Measurements from ENCODE around the gene F13A1.

The F13A1 gene

DNA sequence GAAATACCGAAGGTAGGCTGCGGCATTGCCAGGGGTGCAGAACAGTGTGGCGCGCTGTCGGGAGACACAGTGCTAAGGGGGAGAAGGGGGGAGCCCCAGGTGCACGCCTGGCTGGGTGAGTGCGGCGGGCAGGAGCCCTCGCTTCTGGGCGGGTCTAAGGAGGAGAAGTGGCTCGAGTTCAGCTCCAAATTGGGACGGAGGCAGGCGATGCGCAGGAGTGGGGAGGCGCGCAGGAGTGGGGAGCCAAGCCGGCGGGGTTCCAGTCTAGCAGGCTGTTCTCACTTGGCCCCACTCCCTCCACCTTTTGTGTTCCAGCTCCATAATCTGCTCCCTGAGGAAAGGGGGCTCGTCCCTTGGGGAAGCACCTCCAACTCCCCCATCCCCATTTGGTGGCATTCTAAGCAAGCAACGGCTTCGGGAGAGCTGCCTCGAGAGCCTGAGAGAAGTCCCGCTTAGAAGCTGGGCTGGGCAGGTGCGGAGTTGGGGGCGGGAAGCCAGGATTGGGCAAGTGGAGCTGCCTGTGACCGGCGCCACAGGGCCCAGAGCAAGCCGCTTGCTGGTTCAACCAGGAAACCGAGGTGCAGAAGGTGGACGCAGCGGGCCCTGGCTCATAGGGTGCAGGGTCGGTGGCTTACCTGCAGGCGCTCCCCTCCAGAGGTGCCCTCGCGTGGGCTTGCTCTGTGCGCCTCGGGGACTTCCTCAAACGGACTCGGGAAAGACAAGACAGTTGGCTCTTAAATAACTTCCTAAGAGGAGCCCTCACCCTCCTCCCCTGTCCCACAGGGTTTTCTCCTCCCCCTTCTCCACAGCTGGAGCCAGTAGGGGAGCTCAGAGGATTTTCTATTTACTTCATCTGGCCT is at the start of gene F13A1:
Gene F13A1 (minus strand): TSS at position 711 of the 860 bp plus-strand sequence. CDS start 1,998 bp downstream, outside the sequence.
- peaks cover 7% of the 10 kb centered on the region for H3K27me3 ChIP-seq (ENCODE audit: control insufficient read depth, insufficient read depth, low read length)
- H3K4me1 ChIP-seq (ENCODE audit: control insufficient read depth, insufficient read depth, low read length): no peaks in the 10 kb centered on the region
- H3K27ac ChIP-seq (ENCODE audit: low read depth, low read length): no peak within 1 kb of the TSS
- no peak within 1 kb of the TSS for H3K4me3 ChIP-seq (ENCODE audit: low read length)
- no peak within 1 kb of the TSS for H3K9ac ChIP-seq (ENCODE audit: low read length)
- no peaks in the 10 kb centered on the region for H3K36me3 ChIP-seq (ENCODE audit: control insufficient read depth, insufficient read depth, low read length)

DNA sequence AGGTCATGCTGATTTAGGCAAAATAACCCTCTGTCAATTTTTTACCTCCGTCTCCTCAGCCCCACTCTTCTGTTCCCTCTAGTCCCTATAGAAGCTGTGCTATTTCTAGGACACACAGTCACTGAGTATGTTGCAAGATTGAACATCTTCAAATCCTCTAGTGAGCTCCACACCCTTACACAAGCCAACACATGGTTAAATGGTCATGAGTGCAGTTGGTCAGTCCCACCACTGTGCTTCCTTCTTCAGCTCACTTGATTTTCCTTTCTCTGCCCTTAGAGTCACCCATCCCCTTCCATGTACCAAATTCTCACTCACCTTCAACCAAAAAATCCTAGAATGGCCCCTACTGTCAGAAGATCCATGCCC is 48.2 kb upstream of the F13A1 start:
- Histone ChIP-seq H3K27me3 (ENCODE audit: control insufficient read depth, insufficient read depth, low read length) (no peaks in the 10 kb centered on the region), H3K4me1 (ENCODE audit: control insufficient read depth, insufficient read depth, low read length) (no peaks in the 10 kb centered on the region), H3K36me3 (ENCODE audit: control insufficient read depth, insufficient read depth, low read length) (no peaks in the 10 kb centered on the region), H3K4me3 (ENCODE audit: low read length) (no peak overlapping the region), H3K27ac (ENCODE audit: low read depth, low read length) (no peak overlapping the region), H3K9ac (ENCODE audit: low read length) (no peak overlapping the region)

DNA sequence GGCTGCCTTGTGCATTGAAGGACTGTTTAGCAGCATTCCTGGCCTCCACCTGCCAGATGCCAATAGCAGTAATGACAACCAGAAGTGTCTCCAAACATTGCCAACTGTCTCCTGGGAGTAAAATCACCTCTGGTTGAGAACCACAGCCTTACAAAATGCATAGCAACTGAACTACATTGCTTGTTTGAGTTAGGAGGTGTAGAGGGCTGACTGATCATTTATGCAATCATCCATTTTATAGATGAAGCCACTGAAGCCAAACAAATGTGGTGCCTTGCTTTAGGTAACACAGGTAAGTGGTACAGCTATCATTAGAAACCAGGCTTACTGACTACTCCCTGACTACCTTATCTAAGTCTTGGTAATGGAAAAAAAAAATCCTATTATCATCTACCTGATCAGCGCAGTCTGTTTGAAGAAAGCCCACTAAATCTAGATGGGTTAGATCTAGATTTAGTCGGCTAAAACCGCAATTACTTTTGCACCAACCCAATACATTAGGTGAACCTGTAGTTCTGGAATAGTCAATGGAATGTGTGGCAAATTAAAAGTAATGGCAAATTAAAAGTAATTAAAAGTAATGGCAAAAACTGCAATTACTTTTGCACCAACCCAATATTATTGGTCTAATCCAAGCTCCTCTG is 47.7 kb upstream of the F13A1 start:
- no peak overlapping the region for H3K27ac ChIP-seq (ENCODE audit: low read depth, low read length)
- H3K4me1 ChIP-seq (ENCODE audit: control insufficient read depth, insufficient read depth, low read length): no peaks in the 10 kb centered on the region
- H3K9ac ChIP-seq (ENCODE audit: low read length): no peak overlapping the region
- H3K4me3 ChIP-seq (ENCODE audit: low read length): no peak overlapping the region
- H3K27me3 ChIP-seq (ENCODE audit: control insufficient read depth, insufficient read depth, low read length): no peaks in the 10 kb centered on the region
- no peaks in the 10 kb centered on the region for H3K36me3 ChIP-seq (ENCODE audit: control insufficient read depth, insufficient read depth, low read length)

DNA sequence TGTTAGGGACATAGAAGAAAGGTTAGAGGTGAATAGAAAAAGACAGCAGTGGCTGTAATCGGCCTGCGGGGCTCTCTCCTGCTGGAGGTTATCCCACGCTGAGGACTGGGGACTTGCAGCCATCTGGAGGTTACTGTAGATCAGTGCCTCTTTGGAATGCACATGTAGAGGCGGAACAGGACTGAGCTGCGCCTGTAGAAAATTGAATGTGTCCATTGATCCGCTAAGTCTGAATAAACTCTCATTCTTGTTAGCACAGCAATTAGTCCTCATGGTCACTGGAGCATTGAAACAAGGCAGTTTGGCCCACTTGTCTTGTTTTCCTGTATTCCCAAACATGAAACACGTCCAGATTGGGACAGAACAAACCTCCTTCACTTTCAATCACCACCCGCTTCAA is 46.3 kb upstream of the F13A1 start:
- no peak overlapping the region for H3K4me3 ChIP-seq (ENCODE audit: low read length)
- no peak overlapping the region for H3K9ac ChIP-seq (ENCODE audit: low read length)
- no peaks in the 10 kb centered on the region for H3K4me1 ChIP-seq (ENCODE audit: control insufficient read depth, insufficient read depth, low read length)
- no peaks in the 10 kb centered on the region for H3K27me3 ChIP-seq (ENCODE audit: control insufficient read depth, insufficient read depth, low read length)
- no peaks in the 10 kb centered on the region for H3K36me3 ChIP-seq (ENCODE audit: control insufficient read depth, insufficient read depth, low read length)
- no peak overlapping the region for H3K27ac ChIP-seq (ENCODE audit: low read depth, low read length)

DNA sequence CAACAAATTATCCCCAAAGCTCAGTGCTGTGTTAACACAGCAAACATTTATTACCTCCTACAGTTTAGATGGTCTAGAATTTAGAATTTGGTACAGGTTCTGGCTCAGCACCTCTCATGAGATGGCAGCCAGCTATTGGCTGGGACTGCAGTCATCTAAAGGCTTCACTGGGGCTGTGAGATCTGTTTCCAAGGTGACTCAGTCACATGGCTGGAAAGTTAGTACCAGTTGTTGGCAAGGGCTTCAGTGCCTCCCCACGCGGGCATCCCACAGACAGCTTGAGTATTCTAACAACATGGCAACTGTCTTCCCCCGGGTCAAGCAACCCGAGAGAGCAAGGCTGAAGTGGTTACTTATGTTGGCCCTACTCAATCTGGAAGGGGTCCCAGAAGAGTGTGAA is 44.8 kb upstream of the F13A1 start:
- Histone ChIP-seq H3K4me1 (ENCODE audit: control insufficient read depth, insufficient read depth, low read length) (no peaks in the 10 kb centered on the region), H3K36me3 (ENCODE audit: control insufficient read depth, insufficient read depth, low read length) (no peaks in the 10 kb centered on the region), H3K9ac (ENCODE audit: low read length) (no peak overlapping the region), H3K4me3 (ENCODE audit: low read length) (no peak overlapping the region), H3K27me3 (ENCODE audit: control insufficient read depth, insufficient read depth, low read length) (no peaks in the 10 kb centered on the region), H3K27ac (ENCODE audit: low read depth, low read length) (no peak overlapping the region)

DNA sequence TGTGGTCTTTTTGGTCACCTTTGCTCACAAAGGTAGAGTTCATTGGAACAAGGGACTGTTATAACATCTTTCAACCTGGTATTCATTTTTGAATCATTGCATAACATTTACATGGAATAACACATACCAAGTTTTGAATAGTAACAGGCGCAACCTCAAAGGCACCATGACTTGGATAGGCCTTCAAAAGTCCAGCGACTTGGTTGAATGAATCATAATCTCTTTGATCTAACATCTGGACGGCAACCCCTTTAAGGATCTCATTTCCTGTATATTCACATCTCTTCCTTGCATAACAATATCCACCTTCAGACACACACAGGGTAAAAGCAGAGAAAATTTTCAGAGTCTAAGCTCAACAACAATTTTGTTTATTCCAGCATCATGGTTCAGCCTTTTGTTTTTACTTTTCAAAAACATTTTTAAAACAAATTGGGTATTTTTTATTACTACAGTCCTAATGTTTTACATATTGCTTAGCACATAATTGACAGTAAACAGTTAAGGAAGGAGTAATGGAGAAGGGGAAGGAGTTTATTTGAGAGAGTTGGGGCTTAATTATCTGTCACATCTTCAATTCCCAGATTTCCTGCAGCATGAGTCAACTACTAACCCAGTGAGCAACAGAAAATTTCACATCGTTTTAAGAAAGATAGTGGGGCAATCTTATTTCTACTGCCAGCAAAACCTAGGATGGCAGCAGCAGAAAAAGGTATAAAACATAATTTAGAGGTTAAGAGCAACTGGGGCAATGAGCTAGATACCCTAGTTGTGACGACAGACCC is 41.8 kb upstream of the F13A1 start:
- no peaks in the 10 kb centered on the region for H3K36me3 ChIP-seq (ENCODE audit: control insufficient read depth, insufficient read depth, low read length)
- H3K27ac ChIP-seq (ENCODE audit: low read depth, low read length): no peak overlapping the region
- no peak overlapping the region for H3K4me3 ChIP-seq (ENCODE audit: low read length)
- H3K4me1 ChIP-seq (ENCODE audit: control insufficient read depth, insufficient read depth, low read length): no peaks in the 10 kb centered on the region
- H3K9ac ChIP-seq (ENCODE audit: low read length): no peak overlapping the region
- no peaks in the 10 kb centered on the region for H3K27me3 ChIP-seq (ENCODE audit: control insufficient read depth, insufficient read depth, low read length)

DNA sequence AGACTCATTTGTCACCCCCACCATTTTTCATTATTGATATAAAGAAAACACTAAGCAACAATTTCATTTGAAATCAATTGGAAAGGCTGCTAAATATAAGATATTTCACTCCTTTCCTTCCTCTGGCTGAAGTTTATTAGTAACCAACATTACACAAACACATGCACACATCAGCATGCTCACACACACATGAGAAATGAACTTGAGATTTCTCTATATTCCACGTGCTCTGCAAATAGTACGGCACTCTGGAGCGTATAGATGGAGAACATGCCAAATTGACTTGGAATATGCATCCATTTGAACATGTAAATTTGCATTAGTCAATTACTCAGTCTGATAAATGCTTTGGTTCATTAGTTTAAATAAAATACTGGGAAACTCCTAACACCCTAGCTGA is 37.1 kb upstream of the F13A1 start:
- Histone ChIP-seq H3K9ac (ENCODE audit: low read length) (no peak overlapping the region), H3K27ac (ENCODE audit: low read depth, low read length) (no peak overlapping the region), H3K4me3 (ENCODE audit: low read length) (no peak overlapping the region), H3K36me3 (ENCODE audit: control insufficient read depth, insufficient read depth, low read length) (no peaks in the 10 kb centered on the region), H3K27me3 (ENCODE audit: control insufficient read depth, insufficient read depth, low read length) (no peaks in the 10 kb centered on the region), H3K4me1 (ENCODE audit: control insufficient read depth, insufficient read depth, low read length) (no peaks in the 10 kb centered on the region)

DNA sequence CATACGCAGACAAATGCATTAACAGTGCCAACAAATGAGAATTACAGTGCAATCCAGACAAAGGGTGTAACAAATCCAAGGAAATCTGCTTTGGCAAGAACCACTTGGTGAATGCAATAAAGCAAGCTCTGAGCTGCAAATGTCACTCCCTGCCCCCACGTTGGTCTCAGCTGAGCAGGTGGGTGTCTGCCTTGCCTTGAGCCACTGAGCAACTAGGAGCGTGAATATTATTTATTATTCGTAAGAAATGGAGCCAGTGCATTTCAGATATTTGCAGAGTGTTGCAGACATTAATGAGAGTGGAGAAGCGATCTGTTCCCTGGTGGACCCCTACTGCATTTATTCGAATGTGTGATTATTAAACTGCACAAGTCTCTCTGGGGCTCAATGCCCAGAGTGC is 36.6 kb upstream of the F13A1 start:
- no peak overlapping the region for H3K9ac ChIP-seq (ENCODE audit: low read length)
- no peaks in the 10 kb centered on the region for H3K36me3 ChIP-seq (ENCODE audit: control insufficient read depth, insufficient read depth, low read length)

DNA sequence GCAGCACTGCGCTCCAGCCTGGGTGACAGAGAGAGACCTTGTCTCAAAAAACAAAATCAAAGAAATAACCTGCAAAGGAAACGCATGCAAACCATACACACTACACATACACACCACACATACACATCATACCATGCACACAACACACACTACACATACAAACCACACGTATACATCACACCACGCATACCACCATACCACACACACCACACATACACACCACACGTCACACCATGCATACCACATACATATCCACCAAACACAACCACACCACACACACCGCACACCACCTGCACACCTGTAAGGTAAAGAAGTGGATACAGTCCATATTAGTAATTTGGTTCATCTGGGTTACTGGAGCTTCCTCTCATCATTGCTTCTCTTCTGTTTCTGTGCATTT is 32.3 kb upstream of the F13A1 start:
- no peaks in the 10 kb centered on the region for H3K27me3 ChIP-seq (ENCODE audit: control insufficient read depth, insufficient read depth, low read length)
- H3K27ac ChIP-seq (ENCODE audit: low read depth, low read length): no peak overlapping the region
- no peak overlapping the region for H3K9ac ChIP-seq (ENCODE audit: low read length)
- H3K36me3 ChIP-seq (ENCODE audit: control insufficient read depth, insufficient read depth, low read length): no peaks in the 10 kb centered on the region
- H3K4me3 ChIP-seq (ENCODE audit: low read length): no peak overlapping the region
- H3K4me1 ChIP-seq (ENCODE audit: control insufficient read depth, insufficient read depth, low read length): no peaks in the 10 kb centered on the region

More for the DNA sequence above, 36.6 kb upstream of the F13A1 start:
- no peaks in the 10 kb centered on the region for H3K27me3 ChIP-seq (ENCODE audit: control insufficient read depth, insufficient read depth, low read length)
- H3K4me1 ChIP-seq (ENCODE audit: control insufficient read depth, insufficient read depth, low read length): no peaks in the 10 kb centered on the region
- H3K27ac ChIP-seq (ENCODE audit: low read depth, low read length): no peak overlapping the region
- no peak overlapping the region for H3K4me3 ChIP-seq (ENCODE audit: low read length)

DNA sequence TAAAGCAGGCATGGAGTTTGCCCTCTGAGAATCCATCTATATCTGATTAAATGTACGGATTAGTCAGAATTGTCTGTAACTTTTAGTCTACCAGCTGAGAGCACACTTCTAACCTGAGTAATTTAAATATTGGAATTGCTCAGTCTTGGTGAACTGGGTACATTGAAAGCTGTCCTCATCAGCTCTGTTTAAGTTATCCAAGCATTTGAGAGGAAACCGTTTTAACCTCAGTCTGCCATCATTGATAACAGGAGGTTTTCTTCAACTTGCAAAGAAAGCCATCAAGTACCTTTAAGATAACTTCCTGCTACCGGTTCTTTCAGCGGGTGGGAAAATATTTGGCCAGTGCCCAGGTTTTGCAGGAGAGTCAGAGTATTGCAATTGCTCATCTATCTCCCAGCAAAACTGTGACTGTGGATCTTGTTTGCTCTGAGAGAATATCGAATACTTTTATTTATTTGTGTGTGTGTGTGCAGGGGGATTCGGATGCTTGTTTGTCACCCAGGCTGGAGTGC is 31.1 kb upstream of the F13A1 start:
- no peaks in the 10 kb centered on the region for H3K4me1 ChIP-seq (ENCODE audit: control insufficient read depth, insufficient read depth, low read length)
- no peaks in the 10 kb centered on the region for H3K27me3 ChIP-seq (ENCODE audit: control insufficient read depth, insufficient read depth, low read length)
- no peak overlapping the region for H3K9ac ChIP-seq (ENCODE audit: low read length)
- no peak overlapping the region for H3K27ac ChIP-seq (ENCODE audit: low read depth, low read length)
- no peaks in the 10 kb centered on the region for H3K36me3 ChIP-seq (ENCODE audit: control insufficient read depth, insufficient read depth, low read length)
- H3K4me3 ChIP-seq (ENCODE audit: low read length): no peak overlapping the region

DNA sequence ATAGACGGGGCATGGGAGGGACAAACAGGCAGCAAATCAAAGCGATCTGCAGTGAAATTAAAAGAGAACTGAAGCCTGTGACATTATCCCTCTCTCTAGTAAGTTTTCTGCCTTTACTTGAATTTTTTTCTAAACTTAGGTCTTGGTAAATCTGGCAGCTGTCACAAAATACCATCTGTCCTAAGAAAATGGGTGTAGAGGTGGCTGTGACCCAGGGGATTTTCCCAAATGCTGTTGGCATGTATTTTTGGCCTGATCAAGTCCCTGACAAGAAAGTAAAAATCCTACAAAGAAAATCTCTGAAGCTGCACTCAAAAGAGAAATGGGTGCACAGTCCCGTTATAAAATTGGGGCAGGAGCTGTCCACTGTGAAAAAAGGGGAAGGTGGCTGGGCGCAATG is 30.2 kb upstream of the F13A1 start:
- H3K27me3 ChIP-seq (ENCODE audit: control insufficient read depth, insufficient read depth, low read length): no peaks in the 10 kb centered on the region
- no peak overlapping the region for H3K4me3 ChIP-seq (ENCODE audit: low read length)
- H3K36me3 ChIP-seq (ENCODE audit: control insufficient read depth, insufficient read depth, low read length): no peaks in the 10 kb centered on the region

DNA sequence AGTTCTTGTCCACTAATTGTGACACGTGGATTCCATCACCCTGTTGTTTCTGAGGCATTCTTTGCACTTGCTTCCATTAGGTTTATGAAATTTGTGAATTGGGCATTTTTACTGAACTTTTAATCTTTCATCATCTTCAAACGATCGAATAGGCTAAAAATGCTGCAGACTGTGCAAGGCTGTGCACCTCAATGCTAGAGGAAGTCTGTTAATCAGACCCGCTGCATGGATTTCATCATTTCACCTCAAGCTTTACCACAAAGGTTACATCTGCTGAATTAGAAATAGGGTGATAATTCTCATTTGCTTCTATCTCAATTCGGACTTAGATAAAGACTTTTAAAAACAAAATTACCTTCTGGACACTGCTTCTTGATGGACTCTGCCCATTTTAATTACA is 27.8 kb upstream of the F13A1 start:
- Histone ChIP-seq H3K36me3 (ENCODE audit: control insufficient read depth, insufficient read depth, low read length) (no peaks in the 10 kb centered on the region), H3K27ac (ENCODE audit: low read depth, low read length) (no peak overlapping the region), H3K9ac (ENCODE audit: low read length) (no peak overlapping the region), H3K27me3 (ENCODE audit: control insufficient read depth, insufficient read depth, low read length) (no peaks in the 10 kb centered on the region), H3K4me3 (ENCODE audit: low read length) (no peak overlapping the region), H3K4me1 (ENCODE audit: control insufficient read depth, insufficient read depth, low read length) (no peaks in the 10 kb centered on the region)

More for the DNA sequence above, 30.2 kb upstream of the F13A1 start:
- H3K27ac ChIP-seq (ENCODE audit: low read depth, low read length): no peak overlapping the region
- no peaks in the 10 kb centered on the region for H3K4me1 ChIP-seq (ENCODE audit: control insufficient read depth, insufficient read depth, low read length)
- no peak overlapping the region for H3K9ac ChIP-seq (ENCODE audit: low read length)
